HCT116 (cell line): ENCODE results near the gene PCSK2. TPM values are rescaled to one million over a fixed set of nuclear protein-coding genes. Genes with fewer than 3 reads are reported as not detected.

Experiments used
- ATAC-seq: fragments of 200-7000 bp; cut with Tn5 transposase; 2 replicates; pipeline ENCODE4 v1.9.1; 2020; ENCODE audit warnings: mild to moderate bottlenecking, moderate library complexity
- BruUV-seq: library from RNA; stranded (reverse); fragments of 400-500 nt; replicated peaks from 2 replicates; lab custom pipeline; 2021; lab: Mats Ljungman, UMichigan
- CTCF ChIA-PET: fragments of 300-600 bp; sonication (Branson Sonifier 250); formaldehyde crosslinking; loops from one replicate; lab custom pipeline; 2021; ENCODE audit warnings: antibody characterized with exemption; lab: Charles Lee
- POLR2A ChIA-PET: fragments of 300-600, 350-600 bp; sonication (Branson Sonifier 250); formaldehyde crosslinking; loops from one replicate; lab custom pipeline; 2021; ENCODE audit warnings: antibody characterized with exemption; lab: Charles Lee
- RAD21 ChIA-PET, 2 experiments: fragments of 300-600 bp; sonication (Branson Sonifier 250); formaldehyde crosslinking; loops; one replicate each; lab custom pipeline; 2023; ENCODE audit warnings: low total read pairs in 2 of 2; ENCODE audit not compliant: uncharacterized antibody in 2 of 2, unreplicated experiment in 2 of 2, low non-redundant PET in 1 of 2; lab: Charles Lee
- DNase-seq: peaks from one replicate; pipeline ENCODE4 v3.0.0-alpha.2; 2010; ENCODE audit warnings: low read depth, low spot score
- H2AFZ ChIP-seq: fragments of 200-600 bp; shearing (Covaris generic), sonication (generic); 2 replicates; pipeline ENCODE4 v1.6.1; 2017; ENCODE audit warnings: low read depth, mixed run types, mixed read lengths, antibody characterized with exemption, low read length; ENCODE audit not compliant: poor library complexity, severe bottlenecking
- H3K27ac ChIP-seq: 2 replicates; pipeline ENCODE4 v1.5.1; 2012; ENCODE audit warnings: low read depth, low read length
- H3K27me3 ChIP-seq: fragments of 200-600 bp; sonication (generic); 2 replicates; pipeline ENCODE4 v1.6.1; 2016; ENCODE audit warnings: mixed run types, low read length, mixed read lengths; ENCODE audit not compliant: insufficient read depth
- H3K36me3 ChIP-seq, 2 experiments: fragments of 200-500 bp in 1 of 2; fragments of 200-600 bp in 1 of 2; sonication (Bioruptor generic) in 1 of 2; sonication (generic) in 1 of 2; 2 replicates each; pipeline versions ENCODE4 v1.5.1 to v1.6.1; 2014 to 2016; ENCODE audit warnings: low read length in 2 of 2, inconsistent platforms in 1 of 2, mixed read lengths in 1 of 2, mixed run types in 1 of 2; ENCODE audit not compliant: insufficient read depth in 2 of 2, control insufficient read depth in 1 of 2
- H3K4me1 ChIP-seq, 2 experiments: fragments of 200-600 bp in 1 of 2; sonication (generic) in 1 of 2; 2 replicates each; pipeline versions ENCODE4 v1.5.1 to v1.6.1; 2012 to 2017; ENCODE audit warnings: low read length in 2 of 2, inconsistent platforms in 1 of 2, mild to moderate bottlenecking in 1 of 2, mixed read lengths in 1 of 2, mixed run types in 1 of 2, moderate library complexity in 1 of 2; ENCODE audit not compliant: insufficient read depth in 2 of 2, control insufficient read depth in 1 of 2
- H3K4me2 ChIP-seq: fragments of 200-600 bp; sonication (generic); 2 replicates; pipeline ENCODE4 v1.6.1; 2017; ENCODE audit warnings: mixed run types, low read length, mixed read lengths
- H3K4me3 ChIP-seq, 2 experiments: fragments of 200-600 bp in 1 of 2; sonication (generic) in 1 of 2; replicated peaks in 1 of 2; 2 replicates each; pipeline ENCODE4 v1.5.1; 2011 to 2016; ENCODE audit warnings: low read length in 2 of 2, control low read depth in 1 of 2, low read depth in 1 of 2, mild to moderate bottlenecking in 1 of 2, mixed read lengths in 1 of 2, mixed run types in 1 of 2
- H3K79me2 ChIP-seq: fragments of 200-600 bp; sonication (generic); 2 replicates; pipeline ENCODE4 v1.6.1; 2017; ENCODE audit warnings: mild to moderate bottlenecking, mixed run types, low read length, moderate library complexity, mixed read lengths; ENCODE audit not compliant: insufficient read depth
- H3K9ac ChIP-seq: fragments of 200-600 bp; sonication (generic); 2 replicates; pipeline ENCODE4 v1.6.1; 2016; ENCODE audit warnings: low read length, mixed read lengths
- H3K9me2 ChIP-seq: fragments of 200-600 bp; sonication (generic), shearing (Covaris generic); 2 replicates; pipeline ENCODE4 v1.6.1; 2017; ENCODE audit warnings: mixed run types, mild to moderate bottlenecking, moderate library complexity; ENCODE audit not compliant: insufficient read depth
- H3K9me3 ChIP-seq, 2 experiments: fragments of 200-500 bp in 1 of 2; fragments of 200-600 bp in 1 of 2; sonication (Bioruptor generic) in 1 of 2; sonication (generic) in 1 of 2; 2 replicates each; pipeline ENCODE4 v1.6.1; 2014 to 2017; ENCODE audit warnings: low read length in 2 of 2, mixed read lengths in 2 of 2, inconsistent platforms in 1 of 2, low read depth in 1 of 2, mild to moderate bottlenecking in 1 of 2, mixed run types in 1 of 2, moderate library complexity in 1 of 2; ENCODE audit not compliant: control insufficient read depth in 1 of 2, insufficient read depth in 1 of 2
- H4K20me1 ChIP-seq: fragments of 200-600 bp; sonication (generic), shearing (Covaris generic); 2 replicates; pipeline ENCODE4 v1.6.1; 2017; ENCODE audit warnings: mixed run types, mild to moderate bottlenecking, moderate library complexity; ENCODE audit not compliant: insufficient read depth
- CEBPB ChIP-seq: IDR thresholded peaks from 2 replicates; pipeline ENCODE4 v1.6.1; 2012; ENCODE audit warnings: low read depth
- EGR1 ChIP-seq: IDR thresholded peaks from 2 replicates; pipeline ENCODE4 v1.6.1; 2012; ENCODE audit warnings: low read depth
- ELF1 ChIP-seq: IDR thresholded peaks from 2 replicates; pipeline ENCODE4 v1.6.1; 2012; ENCODE audit warnings: low read depth, borderline replicate concordance
- EZH2 ChIP-seq: fragments of 200-600 bp; sonication (generic); IDR thresholded peaks from 2 replicates; pipeline ENCODE4 v1.6.1; 2017; ENCODE audit warnings: antibody characterized with exemption, mixed run types
- JUND ChIP-seq: IDR thresholded peaks from 2 replicates; pipeline ENCODE4 v1.6.1; 2012
- POLR2A ChIP-seq: IDR thresholded peaks from 2 replicates; pipeline ENCODE4 v1.7.0; 2011; ENCODE audit warnings: borderline replicate concordance; ENCODE audit not compliant: insufficient read depth, insufficient read length; ENCODE audit errors: extremely low read depth
- SIN3A ChIP-seq: IDR thresholded peaks from 2 replicates; pipeline ENCODE4 v1.6.1; 2012; ENCODE audit warnings: low read depth
- SP1 ChIP-seq: IDR thresholded peaks from 2 replicates; pipeline ENCODE4 v1.6.1; 2012; ENCODE audit warnings: low read depth
- SRF ChIP-seq: IDR thresholded peaks from 2 replicates; pipeline ENCODE4 v1.6.1; 2012; ENCODE audit warnings: low read depth
- YY1 ChIP-seq: IDR thresholded peaks from 2 replicates; pipeline ENCODE4 v1.6.1; 2011; ENCODE audit warnings: low read length, low read depth, moderate library complexity, mild to moderate bottlenecking; ENCODE audit not compliant: insufficient replicate concordance; ENCODE audit errors: extremely low read depth
- intact Hi-C: fragments of 100-400 bp; cut with micrococcal nuclease; formaldehyde crosslinking; loops from 2 replicates; pipeline ENCODE4 v1.10.0; 2022
- total RNA-seq: library from RNA; stranded (reverse); gene quantifications from one replicate; pipeline ENCODE4 v1.2.1, GENCODE V29; 2021; ENCODE audit not compliant: unreplicated experiment
- TF ChIP-seq, protein P1 (sequence below): IDR thresholded peaks from 2 replicates; pipeline ENCODE4 v1.6.1; 2012
- TF ChIP-seq, protein P2 (sequence below): IDR thresholded peaks from 2 replicates; pipeline ENCODE4 v1.6.1; 2011; ENCODE audit warnings: mild to moderate bottlenecking, low read length, moderate library complexity; ENCODE audit not compliant: insufficient replicate concordance; ENCODE audit errors: extremely low read depth
- TF ChIP-seq, protein P3 (sequence below): IDR thresholded peaks from 2 replicates; pipeline ENCODE4 v1.6.1; 2012

The PCSK2 gene
- total RNA-seq, 1 experiment from 2014 or later = not detected

DNA sequence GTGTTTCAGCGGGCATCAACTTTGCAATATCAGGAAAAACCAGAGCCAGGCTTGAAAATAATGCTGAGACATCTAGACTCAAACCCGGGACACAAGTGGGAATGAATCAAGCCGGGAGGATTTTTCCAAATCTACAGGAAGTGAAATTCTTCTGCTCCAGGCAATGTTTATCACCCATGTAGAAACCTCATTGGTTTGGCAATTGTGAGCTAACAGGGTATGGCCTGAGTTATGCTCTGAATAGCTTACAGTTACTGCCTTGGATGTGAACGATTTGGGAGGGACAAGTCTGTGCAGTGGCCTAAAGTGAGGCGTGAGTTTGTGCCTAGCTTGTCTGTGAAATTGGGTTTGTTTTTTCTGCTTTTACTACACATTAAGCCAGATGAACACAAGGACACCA lies 87.4 kb downstream of the PCSK2 start:
- no TSS peak for BruUV-seq
- H3K9ac ChIP-seq = no peak overlapping the region
- H4K20me1 ChIP-seq = no peaks in the 10 kb centered on the region
- no peak overlapping the region for H3K4me2 ChIP-seq
- RAD21 ChIA-PET = no interaction called here
- POLR2A ChIA-PET = no interaction called here
- intact Hi-C loops = no loop called here
- H2AFZ ChIP-seq = no peak overlapping the region
- no peaks in the 10 kb centered on the region for H3K9me3 ChIP-seq
- no peaks in the 10 kb centered on the region for H3K36me3 ChIP-seq
- no peaks in the 10 kb centered on the region for H3K9me2 ChIP-seq
- H3K4me1 ChIP-seq = no peaks in the 10 kb centered on the region
- no peaks in the 10 kb centered on the region for H3K79me2 ChIP-seq
- no peak overlapping the region for H3K4me3 ChIP-seq
- TF ChIP-seq POLR2A (no peak), ELF1 (no peak), JUND (no peak), SIN3A (no peak), CEBPB (no peak), EGR1 (no peak), EZH2 (no peak), YY1 (no peak), SRF (no peak), SP1 (no peak)
- TF ChIP-seq, protein P1, sequence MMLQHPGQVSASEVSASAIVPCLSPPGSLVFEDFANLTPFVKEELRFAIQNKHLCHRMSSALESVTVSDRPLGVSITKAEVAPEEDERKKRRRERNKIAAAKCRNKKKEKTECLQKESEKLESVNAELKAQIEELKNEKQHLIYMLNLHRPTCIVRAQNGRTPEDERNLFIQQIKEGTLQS = no peak
- TF ChIP-seq, protein P2, sequence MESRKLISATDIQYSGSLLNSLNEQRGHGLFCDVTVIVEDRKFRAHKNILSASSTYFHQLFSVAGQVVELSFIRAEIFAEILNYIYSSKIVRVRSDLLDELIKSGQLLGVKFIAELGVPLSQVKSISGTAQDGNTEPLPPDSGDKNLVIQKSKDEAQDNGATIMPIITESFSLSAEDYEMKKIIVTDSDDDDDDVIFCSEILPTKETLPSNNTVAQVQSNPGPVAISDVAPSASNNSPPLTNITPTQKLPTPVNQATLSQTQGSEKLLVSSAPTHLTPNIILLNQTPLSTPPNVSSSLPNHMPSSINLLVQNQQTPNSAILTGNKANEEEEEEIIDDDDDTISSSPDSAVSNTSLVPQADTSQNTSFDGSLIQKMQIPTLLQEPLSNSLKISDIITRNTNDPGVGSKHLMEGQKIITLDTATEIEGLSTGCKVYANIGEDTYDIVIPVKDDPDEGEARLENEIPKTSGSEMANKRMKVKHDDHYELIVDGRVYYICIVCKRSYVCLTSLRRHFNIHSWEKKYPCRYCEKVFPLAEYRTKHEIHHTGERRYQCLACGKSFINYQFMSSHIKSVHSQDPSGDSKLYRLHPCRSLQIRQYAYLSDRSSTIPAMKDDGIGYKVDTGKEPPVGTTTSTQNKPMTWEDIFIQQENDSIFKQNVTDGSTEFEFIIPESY = no peak
- TF ChIP-seq, protein P3, sequence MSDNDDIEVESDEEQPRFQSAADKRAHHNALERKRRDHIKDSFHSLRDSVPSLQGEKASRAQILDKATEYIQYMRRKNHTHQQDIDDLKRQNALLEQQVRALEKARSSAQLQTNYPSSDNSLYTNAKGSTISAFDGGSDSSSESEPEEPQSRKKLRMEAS = no peak
- TF ChIP-seq, all 23 proteins: peak for 0
- Histone ChIP-seq H3K27me3 (peaks cover 16% of the 10 kb centered on the region), H3K27ac (no peak overlapping the region)
- CTCF ChIA-PET = no interaction called here
- no peak for ATAC-seq
- DNase-seq = no peak
